GM12891 (cell line): ENCODE measurements around the gene HDLBP.

Experiments
- DNase-seq: peaks from one replicate; pipeline ENCODE4 v3.0.0; 2011; ENCODE audit warnings: low spot score; ENCODE audit not compliant: insufficient read length
- FAIRE-seq: peaks from 2 replicates; lab custom pipeline; 2011; peaks lifted over from hg19 to GRCh38; lab: Jason Lieb, UNC
- PAX5 ChIP-seq: IDR thresholded peaks from 2 replicates; pipeline ENCODE4 v1.6.1; 2011; ENCODE audit warnings: low read length, moderate library complexity, mild to moderate bottlenecking; ENCODE audit not compliant: insufficient read depth, severe bottlenecking
- POLR2A ChIP-seq: IDR thresholded peaks from 2 replicates; pipeline ENCODE4 v1.6.1; 2011; ENCODE audit warnings: low read depth, low read length, control low read depth
- POLR2AphosphoS5 ChIP-seq: IDR thresholded peaks from 2 replicates; pipeline ENCODE4 v1.6.1; 2011; ENCODE audit warnings: low read depth, low read length, control low read depth
- POU2F2 ChIP-seq: IDR thresholded peaks from 2 replicates; pipeline ENCODE4 v1.6.1; 2011; ENCODE audit warnings: low read depth, mild to moderate bottlenecking, control low read depth, low read length, moderate library complexity
- SPI1 ChIP-seq: IDR thresholded peaks from 2 replicates; pipeline ENCODE4 v1.6.1; 2011; ENCODE audit warnings: low read depth, low read length, control low read depth
- TAF1 ChIP-seq: IDR thresholded peaks from 2 replicates; pipeline ENCODE4 v1.6.1; 2011; ENCODE audit warnings: low read depth, low read length, control low read depth

The HDLBP gene

GRCh38 chr2:241224018-241224850 is 91.2 kb downstream of the HDLBP start:
- DNase-seq (no peak), FAIRE-seq (no peak)
- TF ChIP-seq TAF1 (no peak), SPI1 (no peak), PAX5 (no peak)

GRCh38 chr2:241223211-241224017 is 92.1 kb downstream of the HDLBP start:
- FAIRE-seq (no peak), DNase-seq (no peak)
- TF ChIP-seq POLR2A = no peak
- no peak for TF ChIP-seq PAX5
- no peak for TF ChIP-seq SPI1
- TF ChIP-seq TAF1 = no peak
- no peak for TF ChIP-seq POU2F2
- TF ChIP-seq POLR2AphosphoS5 = no peak

- DNase-seq (no peak), FAIRE-seq (no peak)
- TF ChIP-seq SPI1 = no peak
Measured at GRCh38 chr2:241219856-241220356, 95.6 kb downstream of the HDLBP start.

- FAIRE-seq (no peak), DNase-seq (no peak)
- TF ChIP-seq PAX5 (no peak), TAF1 (no peak), POU2F2 (no peak), SPI1 (no peak), POLR2AphosphoS5 (no peak), POLR2A (no peak)
Measured at GRCh38 chr2:241219030-241219382, 96.5 kb downstream of the HDLBP start.

DNA sequence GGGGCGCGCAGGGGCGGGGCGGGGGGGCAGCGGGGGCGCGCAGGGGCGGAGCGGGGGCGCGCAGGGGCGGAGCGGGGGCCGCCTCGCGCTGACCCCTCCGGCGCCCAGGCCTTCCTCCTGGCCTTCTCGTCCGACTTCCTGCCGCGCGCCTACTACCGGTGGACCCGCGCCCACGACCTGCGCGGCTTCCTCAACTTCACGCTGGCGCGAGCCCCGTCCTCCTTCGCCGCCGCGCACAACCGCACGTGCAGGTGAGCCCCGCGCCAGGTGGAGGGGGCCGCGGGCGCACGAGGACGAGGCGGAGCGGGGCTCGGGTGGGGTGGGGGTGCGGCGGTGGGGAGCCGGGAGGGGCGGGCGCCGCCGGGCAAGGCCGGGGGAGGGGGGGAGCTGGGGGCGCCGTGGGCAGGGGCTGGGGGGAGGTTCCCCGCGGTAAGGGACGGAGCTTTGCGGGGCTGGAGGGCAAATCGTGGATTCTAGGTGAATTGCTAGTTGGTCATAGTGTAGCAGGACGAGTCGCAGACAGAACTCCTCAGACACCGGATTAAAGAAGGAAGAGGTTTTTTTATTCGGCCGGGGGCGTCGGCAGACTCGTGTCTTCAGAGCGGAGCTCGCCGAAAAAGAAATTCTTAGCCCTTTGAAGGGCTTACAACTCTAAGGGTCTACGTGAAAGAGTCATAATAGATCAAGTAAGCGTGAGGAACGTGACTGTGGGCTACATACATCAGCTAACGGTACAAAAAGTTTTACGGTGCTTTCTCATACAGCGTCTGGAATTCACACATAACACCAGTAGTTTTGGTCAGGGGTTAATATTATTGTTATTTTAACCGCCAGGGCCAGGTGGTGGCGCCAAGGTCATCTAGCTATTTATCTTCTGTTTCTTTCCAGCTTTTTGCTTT is 97.1 kb downstream of the HDLBP start:
- DNase-seq = peak; percentile 56
- TF ChIP-seq TAF1 (no peak), PAX5 (no peak), POU2F2 (no peak), POLR2AphosphoS5 (no peak), POLR2A (no peak), SPI1 (no peak)
- FAIRE-seq = peak; percentile 38

GRCh38 chr2:241217320-241218031 is 98.0 kb downstream of the HDLBP start:
- peak; percentile 86 for DNase-seq
- TF ChIP-seq POLR2A = no peak
- TF ChIP-seq POLR2AphosphoS5 = no peak
- no peak for TF ChIP-seq TAF1
- TF ChIP-seq SPI1 = no peak
- TF ChIP-seq PAX5 = no peak
- TF ChIP-seq POU2F2 = no peak
- FAIRE-seq = peak; percentile 73

- FAIRE-seq = no peak
- TF ChIP-seq TAF1 (no peak), POLR2A (no peak), SPI1 (no peak), POLR2AphosphoS5 (no peak), POU2F2 (no peak), PAX5 (no peak)
- DNase-seq = no peak
Measured at GRCh38 chr2:241216211-241216761, 99.2 kb downstream of the HDLBP start.

- DNase-seq = no peak
- no peak for FAIRE-seq
- TF ChIP-seq TAF1 = no peak
- no peak for TF ChIP-seq PAX5
- no peak for TF ChIP-seq SPI1
- no peak for TF ChIP-seq POU2F2
Measured at GRCh38 chr2:241215421-241215820, 100.1 kb downstream of the HDLBP start.
